K562 (cell line): ENCODE results near the gene TBC1D12. TPM values are rescaled to one million over a fixed set of nuclear protein-coding genes. Genes with fewer than 3 reads are reported as not detected.

ENCODE experiments used
- BRCA1 ChIP-seq, 2 experiments: fragments of 450-650 bp in 1 of 2; sonication (generic) in 1 of 2; formaldehyde crosslinking in 1 of 2; IDR thresholded peaks; 2 replicates each; pipeline versions ENCODE4 v1.5.0 to v1.6.1; 2017 to 2020; ENCODE audit warnings: mild to moderate bottlenecking in 1 of 2, missing genetic modification reagents in 1 of 2
- DPF2 ChIP-seq: fragments of 450-650 bp; IDR thresholded peaks from 2 replicates; pipeline ENCODE4 v1.6.1; 2016
- FOXJ3 ChIP-seq: sonication (generic); formaldehyde crosslinking; IDR thresholded peaks from 2 replicates; pipeline ENCODE4 v1.4.0; 2020; ENCODE audit warnings: mild to moderate bottlenecking, missing genetic modification reagents
- GABPA ChIP-seq: fragments of 200-800 bp; sonication (Bioruptor generic); conservative IDR thresholded peaks from 2 replicates; pipeline ENCODE4 v1.6.1; 2016; ENCODE audit warnings: low read depth, missing genetic modification characterization, missing compliant biosample characterization
- GATA2 ChIP-seq: sonication (generic); formaldehyde crosslinking; IDR thresholded peaks from 2 replicates; pipeline ENCODE4 v1.4.0; 2020; ENCODE audit warnings: mild to moderate bottlenecking, missing genetic modification reagents
- ID3 ChIP-seq, 2 experiments: fragments of 250-450 bp in 1 of 2; fragments of 450-650 bp in 1 of 2; sonication (Bioruptor Pico) in 1 of 2; IDR thresholded peaks; 2 replicates each; pipeline versions ENCODE4 v1.6.1 to v1.8.0; 2016 to 2021; ENCODE audit warnings: mild to moderate bottlenecking in 2 of 2, moderate library complexity in 2 of 2, missing compliant biosample characterization in 1 of 2, missing genetic modification characterization in 1 of 2
- ILF3 ChIP-seq: fragments of 450-650 bp; IDR thresholded peaks from 2 replicates; pipeline ENCODE4 v1.6.1; 2018; ENCODE audit warnings: antibody characterized with exemption, mild to moderate bottlenecking, moderate library complexity, borderline replicate concordance
- KHSRP ChIP-seq: fragments of 450-650 bp; IDR thresholded peaks from 2 replicates; pipeline ENCODE4 v1.6.1; 2017
- MEF2D ChIP-seq: conservative IDR thresholded peaks from 2 replicates; pipeline ENCODE4 v1.6.1; 2016; ENCODE audit warnings: low read depth, missing genetic modification characterization, missing compliant biosample characterization
- MTF1 ChIP-seq: fragments of 250-450 bp; sonication (Bioruptor Pico); IDR thresholded peaks from 2 replicates; pipeline ENCODE4 v1.9.0; 2021; ENCODE audit warnings: moderate library complexity, mild to moderate bottlenecking, inconsistent platforms, borderline replicate concordance
- NFATC3 ChIP-seq: fragments of 450-650 bp; IDR thresholded peaks from 2 replicates; pipeline ENCODE4 v1.6.1; 2017; ENCODE audit warnings: mild to moderate bottlenecking
- PATZ1 ChIP-seq: fragments of 250-450 bp; sonication (Bioruptor Pico); IDR thresholded peaks from 2 replicates; pipeline ENCODE4 v1.5.0; 2020; ENCODE audit warnings: mild to moderate bottlenecking, borderline replicate concordance
- PHB2 ChIP-seq: fragments of 450-650 bp; IDR thresholded peaks from 2 replicates; pipeline ENCODE4 v1.6.1; 2017; ENCODE audit warnings: low read depth
- SETDB1 ChIP-seq: IDR thresholded peaks from one replicate; pipeline ENCODE4 v1.6.1; 2012; ENCODE audit warnings: low read length, control low read depth, inconsistent platforms
- SIRT6 ChIP-seq: IDR thresholded peaks from one replicate; pipeline ENCODE4 v1.6.1; 2012; ENCODE audit warnings: low read depth, mild to moderate bottlenecking, control low read depth, inconsistent platforms, low read length, moderate library complexity
- SIX5 ChIP-seq, 2 experiments: IDR thresholded peaks; 2 replicates each; pipeline ENCODE4 v1.6.1; 2011; ENCODE audit warnings: low read length in 2 of 2, borderline replicate concordance in 1 of 2, low read depth in 1 of 2, mild to moderate bottlenecking in 1 of 2, moderate library complexity in 1 of 2; ENCODE audit not compliant: insufficient read depth in 1 of 2
- SNAPC5 ChIP-seq: fragments of 250-450 bp; sonication (Bioruptor Pico); IDR thresholded peaks from 2 replicates; pipeline ENCODE4 v1.8.0; 2021; ENCODE audit warnings: moderate library complexity, mild to moderate bottlenecking, inconsistent platforms
- TCF7 ChIP-seq: sonication (generic); IDR thresholded peaks from 2 replicates; pipeline ENCODE4 v1.6.1; 2016; ENCODE audit warnings: antibody characterized with exemption, borderline replicate concordance
- ZNF3 ChIP-seq: fragments of 250-450 bp; sonication (Bioruptor Pico); IDR thresholded peaks from 2 replicates; pipeline ENCODE4 v1.5.0; 2021; ENCODE audit warnings: mild to moderate bottlenecking, moderate library complexity
- ZNF316 ChIP-seq: fragments of 450-650 bp; IDR thresholded peaks from 2 replicates; pipeline ENCODE4 v1.6.1; 2016
- ZNF778 ChIP-seq: fragments of 450-650 bp; formaldehyde crosslinking; IDR thresholded peaks from 2 replicates; pipeline ENCODE4 v1.4.0; 2020; ENCODE audit warnings: mild to moderate bottlenecking, moderate library complexity
- polyA plus RNA-seq, 8 experiments: library from polyadenylated mRNA; depleted of rRNA in 4 of 8; stranded (reverse) in 5 of 8; unstranded in 3 of 8; fragments of >200 nt; fragmentation: Nextera tagmentation in 2 of 8; fragmentation: Illumina TruSeq in 1 of 8; extraction: Ambion mirVana in 2 of 8; extraction: Trizol in 1 of 8; gene quantifications; 2 replicates each; pipeline versions ENCODE4 v1.2.1 to v1.2.3, GENCODE V29; 2011 to 2014; ENCODE audit warnings: inconsistent platforms in 1 of 8, missing spikeins in 1 of 8
- total RNA-seq, 7 experiments: library from RNA; depleted of rRNA in 6 of 7; stranded (reverse); fragments of >200 nt in 6 of 7; fragmentation: Illumina TruSeq in 2 of 7; extraction: Trizol in 2 of 7; gene quantifications; 2 replicates each; pipeline versions ENCODE4 v1.2.1 to v1.2.3, GENCODE V29; 2011 to 2021; ENCODE audit warnings: low replicate concordance in 1 of 7
- TF ChIP-seq, protein P1 (sequence below): fragments of 450-650 bp; IDR thresholded peaks from 2 replicates; pipeline ENCODE4 v1.6.1; 2018; ENCODE audit warnings: mild to moderate bottlenecking, low read depth; ENCODE audit not compliant: partially characterized antibody
- TF ChIP-seq, protein P2 (sequence below): fragments of 450-650 bp; formaldehyde crosslinking; IDR thresholded peaks from 2 replicates; pipeline ENCODE4 v1.4.0; 2020; ENCODE audit warnings: mild to moderate bottlenecking, moderate library complexity

TBC1D12 gene
- total and polyA plus RNA-seq, 9 of the 15 experiments (the other 6 are each of a cell fraction or from before 2014, with no cell fraction given) = 2.1 to 6.7 (median 3.9) TPM

GRCh38 chr10:94362360-94363250 is 39.7 kb upstream of the TBC1D12 start, which contains the start of gene NOC3L (continued):
- no peak for TF ChIP-seq BRCA1 (IDR thresholded peaks at IDR 0.05)
- no peak for TF ChIP-seq BRCA1 (CRISPR knock-in tag; IDR thresholded peaks at IDR 0.05)
- peak; percentile 96 for TF ChIP-seq GABPA (tag)
- no peak for TF ChIP-seq FOXJ3 (CRISPR knock-in tag)
- TF ChIP-seq ZNF316 = no peak
- TF ChIP-seq GATA2 (CRISPR knock-in tag) = no peak
- no peak for TF ChIP-seq ILF3
- no peak for TF ChIP-seq SIX5 (IDR thresholded peaks at IDR 0.05; ENCODE audit: borderline replicate concordance in 1 of 2, insufficient read depth in 1 of 2, low read depth in 1 of 2, low read length in 2 of 2)
- no peak for TF ChIP-seq MEF2D (tag)
- TF ChIP-seq KHSRP = no peak
- TF ChIP-seq PATZ1 (CRISPR knock-in tag) = no peak
- TF ChIP-seq SIRT6 = no peak
- no peak for TF ChIP-seq TCF7
- no peak for TF ChIP-seq DPF2
- TF ChIP-seq, protein P1, sequence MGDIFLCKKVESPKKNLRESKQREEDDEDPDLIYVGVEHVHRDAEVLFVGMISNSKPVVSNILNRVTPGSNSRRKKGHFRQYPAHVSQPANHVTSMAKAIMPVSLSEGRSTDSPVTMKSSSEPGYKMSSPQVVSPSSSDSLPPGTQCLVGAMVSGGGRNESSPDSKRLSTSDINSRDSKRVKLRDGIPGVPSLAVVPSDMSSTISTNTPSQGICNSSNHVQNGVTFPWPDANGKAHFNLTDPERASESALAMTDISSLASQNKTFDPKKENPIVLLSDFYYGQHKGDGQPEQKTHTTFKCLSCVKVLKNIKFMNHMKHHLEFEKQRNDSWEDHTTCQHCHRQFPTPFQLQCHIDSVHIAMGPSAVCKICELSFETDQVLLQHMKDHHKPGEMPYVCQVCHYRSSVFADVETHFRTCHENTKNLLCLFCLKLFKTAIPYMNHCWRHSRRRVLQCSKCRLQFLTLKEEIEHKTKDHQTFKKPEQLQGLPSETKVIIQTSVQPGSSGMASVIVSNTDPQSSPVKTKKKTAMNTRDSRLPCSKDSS = no peak
- no peak for TF ChIP-seq NFATC3
- TF ChIP-seq PHB2 = no peak
- no peak for TF ChIP-seq MTF1 (CRISPR knock-in tag)
- TF ChIP-seq, protein P2, sequence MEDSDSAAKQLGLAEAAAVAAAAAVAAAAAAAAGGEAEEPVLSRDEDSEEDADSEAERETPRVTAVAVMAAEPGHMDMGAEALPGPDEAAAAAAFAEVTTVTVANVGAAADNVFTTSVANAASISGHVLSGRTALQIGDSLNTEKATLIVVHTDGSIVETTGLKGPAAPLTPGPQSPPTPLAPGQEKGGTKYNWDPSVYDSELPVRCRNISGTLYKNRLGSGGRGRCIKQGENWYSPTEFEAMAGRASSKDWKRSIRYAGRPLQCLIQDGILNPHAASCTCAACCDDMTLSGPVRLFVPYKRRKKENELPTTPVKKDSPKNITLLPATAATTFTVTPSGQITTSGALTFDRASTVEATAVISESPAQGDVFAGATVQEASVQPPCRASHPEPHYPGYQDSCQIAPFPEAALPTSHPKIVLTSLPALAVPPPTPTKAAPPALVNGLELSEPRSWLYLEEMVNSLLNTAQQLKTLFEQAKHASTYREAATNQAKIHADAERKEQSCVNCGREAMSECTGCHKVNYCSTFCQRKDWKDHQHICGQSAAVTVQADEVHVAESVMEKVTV (CRISPR knock-in tag) = no peak
- no peak for TF ChIP-seq ZNF778 (CRISPR knock-in tag)
- TF ChIP-seq SNAPC5 (CRISPR knock-in tag) = no peak
- TF ChIP-seq ID3 (CRISPR knock-in tag; IDR thresholded peaks at IDR 0.05) = no peak
- TF ChIP-seq ID3 (tag; IDR thresholded peaks at IDR 0.05) = 0 out of 2 replicates have a peak, but pooled peaks have one; percentile 43
- no peak for TF ChIP-seq SETDB1
- no peak for TF ChIP-seq ZNF3 (CRISPR knock-in tag)
